Panc1 (cell line): ENCODE measurements around the gene CCDC137.

ENCODE experiments used
- CTCF ChIP-seq: fragments of 450-650 bp; IDR thresholded peaks from 2 replicates; pipeline ENCODE4 v1.5.1; 2017; ENCODE audit warnings: mild to moderate bottlenecking
- POLR2AphosphoS5 ChIP-seq: IDR thresholded peaks from 2 replicates; pipeline ENCODE4 v1.6.1; 2012; ENCODE audit warnings: mild to moderate bottlenecking, low read depth, low read length, moderate library complexity
- REST ChIP-seq, 2 experiments: IDR thresholded peaks; 2 replicates each; pipeline ENCODE4 v1.6.1; 2011 to 2012; ENCODE audit warnings: low read depth in 2 of 2, control low read depth in 1 of 2, low read length in 1 of 2, mild to moderate bottlenecking in 1 of 2, moderate library complexity in 1 of 2; ENCODE audit not compliant: insufficient read depth in 1 of 2
- SIN3A ChIP-seq: IDR thresholded peaks from 2 replicates; pipeline ENCODE4 v1.6.1; 2012; ENCODE audit warnings: low read depth, mild to moderate bottlenecking, low read length, moderate library complexity, borderline replicate concordance; ENCODE audit not compliant: insufficient read depth
- TCF7L2 ChIP-seq: IDR thresholded peaks from 2 replicates; pipeline ENCODE4 v1.6.1; 2011; ENCODE audit warnings: mild to moderate bottlenecking, low read depth, low read length, inconsistent platforms

GRCh38 chr17:81716674-81716996, 50.1 kb downstream of the CCDC137 start:
- no peak for TF ChIP-seq REST (IDR thresholded peaks at IDR 0.05; ENCODE audit: insufficient read depth in 1 of 2, low read depth in 2 of 2, low read length in 1 of 2)
- TF ChIP-seq CTCF = no peak
- TF ChIP-seq POLR2AphosphoS5 = no peak
- TF ChIP-seq SIN3A = no peak
- TF ChIP-seq TCF7L2 = no peak
